Measurements from ENCODE around the gene ABCC4.

The ABCC4 gene

GRCh38 chr13:94992036-94992960, 309.0 kb downstream of the ABCC4 start:
- DNase-seq (ENCODE audit: low spot score), result no peak

DNA sequence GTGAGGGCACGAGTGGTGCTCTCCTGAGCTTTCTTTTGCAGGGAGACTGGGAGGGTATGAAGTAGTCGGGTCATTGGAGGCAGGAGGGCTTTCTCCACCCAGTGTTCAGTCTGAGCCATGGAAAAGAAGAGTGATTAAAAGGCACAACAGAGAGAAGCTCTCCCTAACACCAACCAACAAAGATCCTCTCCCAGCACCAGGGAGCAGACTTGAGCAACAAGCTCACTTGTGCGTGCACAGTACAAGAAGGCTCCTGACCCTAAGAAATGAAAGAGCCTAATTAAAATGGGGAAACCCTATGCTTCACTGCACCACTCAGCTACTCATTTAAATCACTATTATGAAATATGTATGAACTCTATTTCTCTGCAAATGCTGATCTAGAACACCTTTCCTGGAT, 312.6 kb downstream of the ABCC4 start:
- DNase-seq (ENCODE audit: low spot score), result no peak

GRCh38 chr13:94987869-94988268, 313.4 kb downstream of the ABCC4 start:
- DNase-seq (ENCODE audit: low spot score), result no peak

DNA sequence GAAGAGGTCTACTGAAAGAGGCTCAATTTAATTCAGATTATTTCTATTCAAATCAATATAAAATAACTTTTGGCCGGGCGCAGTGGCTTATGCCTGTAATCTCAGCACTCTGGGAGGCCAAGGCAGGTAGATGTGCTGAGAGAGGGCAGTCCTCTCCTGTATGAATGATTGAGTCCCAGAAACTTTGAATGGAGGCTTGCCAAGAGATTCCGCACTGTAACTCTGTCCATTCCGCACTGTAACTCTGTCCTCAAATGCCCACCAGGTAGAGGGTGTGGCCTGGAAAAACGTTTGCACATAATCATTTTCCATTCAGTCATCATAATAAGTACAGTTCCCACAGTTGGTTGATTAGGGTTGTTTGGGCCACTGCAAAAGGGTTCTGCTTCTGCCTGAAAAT, 314.2 kb downstream of the ABCC4 start:
- no peak for DNase-seq (ENCODE audit: low spot score)

DNA sequence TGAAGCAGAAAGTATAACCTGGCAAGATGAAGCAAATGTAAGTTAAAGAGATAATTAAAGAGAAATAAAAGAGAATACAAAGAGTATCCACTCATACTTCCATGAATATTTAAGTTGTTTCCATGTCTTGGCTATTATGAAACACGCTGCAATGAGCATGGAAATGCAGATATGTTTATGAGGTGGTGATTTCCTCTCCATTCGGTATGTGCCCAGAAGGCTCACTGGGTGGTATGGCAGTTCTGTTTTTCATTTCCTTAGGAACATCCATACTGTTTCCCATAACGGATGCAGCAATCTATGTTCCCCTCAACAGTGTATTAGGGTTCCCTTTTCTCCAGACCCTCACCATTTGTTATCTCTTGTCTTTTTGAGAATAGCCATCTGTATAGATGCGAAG, 316.3 kb downstream of the ABCC4 start:
- DNase-seq (ENCODE audit: low spot score), result no peak

DNA sequence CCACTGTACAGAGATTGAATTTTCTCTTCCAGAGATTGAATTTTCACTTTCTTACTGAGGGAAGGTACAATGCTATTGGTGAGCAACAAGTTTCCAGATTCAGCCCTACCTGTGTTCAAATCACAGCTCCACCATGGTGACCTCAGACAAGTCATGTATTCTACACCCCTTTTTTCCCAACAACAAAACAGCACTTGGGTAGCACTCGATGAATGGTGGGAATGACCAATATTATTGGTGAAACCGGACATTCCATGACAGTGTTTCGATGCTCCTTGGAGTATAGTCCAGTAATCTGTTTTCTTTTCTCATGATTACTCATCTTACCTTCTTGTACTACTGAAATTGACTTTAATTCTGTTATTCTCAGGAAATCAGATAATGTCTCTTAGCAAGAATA, 322.7 kb downstream of the ABCC4 start:
- no peak for DNase-seq (ENCODE audit: low spot score)

DNA sequence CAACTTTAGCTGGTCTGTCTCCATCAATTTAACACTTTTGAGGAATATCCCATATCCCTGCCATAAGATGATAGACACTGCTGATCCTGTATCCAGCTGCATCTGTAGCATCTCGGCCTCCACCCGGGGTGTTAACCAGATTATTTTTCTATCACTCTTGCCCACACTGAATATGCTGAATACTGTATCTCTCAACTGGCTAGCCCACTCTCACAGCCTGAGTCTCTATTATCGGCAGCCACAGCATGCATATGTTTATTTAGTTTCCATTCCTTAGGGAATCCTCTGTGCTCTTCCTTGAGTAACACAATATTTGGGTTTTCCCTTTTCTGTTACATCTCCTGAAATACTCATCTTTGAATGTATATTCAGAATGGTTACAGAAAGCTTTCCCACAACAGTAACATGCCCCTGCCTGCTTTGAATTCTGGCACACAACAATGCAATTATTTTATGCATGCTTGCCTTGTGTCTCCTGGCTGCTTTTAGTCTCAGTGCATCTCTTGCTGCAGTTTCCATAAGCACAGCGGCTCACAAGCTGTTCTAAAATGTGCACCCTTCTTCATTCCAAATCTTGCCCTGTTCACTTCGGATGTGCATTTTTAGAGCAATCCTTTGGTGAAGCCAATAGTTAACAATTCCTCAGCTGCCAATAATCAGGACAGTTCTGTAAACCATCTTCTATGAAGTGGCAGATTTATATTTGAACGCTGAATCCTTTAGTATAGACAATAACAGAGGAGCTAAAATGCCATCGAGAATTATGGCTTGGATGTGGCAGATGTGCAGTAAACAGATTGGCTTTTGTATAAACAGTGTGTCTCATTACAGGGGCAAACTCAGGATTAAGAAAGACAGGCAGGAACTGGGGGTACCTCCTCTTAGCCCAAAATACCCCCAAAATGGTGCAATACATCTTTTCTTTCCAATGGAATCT, 327.0 kb downstream of the ABCC4 start:
- no peak for DNase-seq (ENCODE audit: low spot score)

GRCh38 chr13:94972262-94972661, 329.0 kb downstream of the ABCC4 start:
- no peak for DNase-seq (ENCODE audit: low spot score)

Data from LoVo (cell line).